ENCODE measurements around the gene TMC3.

DNA sequence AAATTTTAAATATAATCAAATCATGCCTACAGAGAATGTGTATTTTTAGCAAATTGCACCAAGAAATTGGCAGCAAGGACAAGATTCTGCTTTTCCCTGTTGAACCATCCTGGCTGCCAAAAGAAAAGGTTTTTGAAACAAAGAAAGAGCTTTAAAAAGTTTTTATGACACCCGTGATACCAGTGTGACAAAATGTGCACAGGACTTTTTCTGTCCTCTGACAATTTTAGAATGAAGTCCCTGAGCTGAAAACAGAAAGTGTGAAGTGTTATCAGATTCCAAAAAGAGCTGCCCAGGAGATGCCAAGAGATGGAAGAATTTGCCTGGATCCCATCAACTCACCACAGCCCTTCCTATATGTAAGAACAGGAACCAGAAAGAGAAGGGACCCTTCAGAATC, 33.2 kb upstream of the TMC3 start:
- TF ChIP-seq, protein P1, sequence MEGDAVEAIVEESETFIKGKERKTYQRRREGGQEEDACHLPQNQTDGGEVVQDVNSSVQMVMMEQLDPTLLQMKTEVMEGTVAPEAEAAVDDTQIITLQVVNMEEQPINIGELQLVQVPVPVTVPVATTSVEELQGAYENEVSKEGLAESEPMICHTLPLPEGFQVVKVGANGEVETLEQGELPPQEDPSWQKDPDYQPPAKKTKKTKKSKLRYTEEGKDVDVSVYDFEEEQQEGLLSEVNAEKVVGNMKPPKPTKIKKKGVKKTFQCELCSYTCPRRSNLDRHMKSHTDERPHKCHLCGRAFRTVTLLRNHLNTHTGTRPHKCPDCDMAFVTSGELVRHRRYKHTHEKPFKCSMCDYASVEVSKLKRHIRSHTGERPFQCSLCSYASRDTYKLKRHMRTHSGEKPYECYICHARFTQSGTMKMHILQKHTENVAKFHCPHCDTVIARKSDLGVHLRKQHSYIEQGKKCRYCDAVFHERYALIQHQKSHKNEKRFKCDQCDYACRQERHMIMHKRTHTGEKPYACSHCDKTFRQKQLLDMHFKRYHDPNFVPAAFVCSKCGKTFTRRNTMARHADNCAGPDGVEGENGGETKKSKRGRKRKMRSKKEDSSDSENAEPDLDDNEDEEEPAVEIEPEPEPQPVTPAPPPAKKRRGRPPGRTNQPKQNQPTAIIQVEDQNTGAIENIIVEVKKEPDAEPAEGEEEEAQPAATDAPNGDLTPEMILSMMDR (conservative IDR thresholded peaks at IDR 0.05) = no peak
- TF ChIP-seq EZH2 (IDR thresholded peaks at IDR 0.05; ENCODE audit: low read depth) = no peak
